ENCODE results near the gene PRDM5.

PRDM5 gene

GRCh38 chr4:120902925-120903324 lies 19.6 kb downstream of the PRDM5 start:
- no peak for DNase-seq

GRCh38 chr4:120901731-120902130 lies 20.8 kb downstream of the PRDM5 start:
- no peak for DNase-seq

- no peak for DNase-seq
These were observed 24.4 kb downstream of the PRDM5 start for GRCh38 chr4:120897981-120898719.

GRCh38 chr4:120895554-120895953 lies 27.0 kb downstream of the PRDM5 start:
- DNase-seq: no peak

- DNase-seq: no peak
These were observed 29.2 kb downstream of the PRDM5 start for GRCh38 chr4:120893314-120893713.

- DNase-seq: no peak
These were observed 36.3 kb downstream of the PRDM5 start for GRCh38 chr4:120886191-120886590.

- DNase-seq: no peak
These were observed 40.7 kb downstream of the PRDM5 start for GRCh38 chr4:120881846-120882245.

GRCh38 chr4:120881351-120881750 lies 41.2 kb downstream of the PRDM5 start:
- DNase-seq: no peak

GRCh38 chr4:120877021-120877420 lies 45.5 kb downstream of the PRDM5 start:
- no peak for DNase-seq

- DNase-seq: no peak
These were observed 47.4 kb downstream of the PRDM5 start for GRCh38 chr4:120874792-120875774.

- no peak for DNase-seq
These were observed 49.0 kb downstream of the PRDM5 start for GRCh38 chr4:120873554-120873953.

GRCh38 chr4:120871173-120871572 lies 51.4 kb downstream of the PRDM5 start:
- no peak for DNase-seq

- no peak for DNase-seq
These were observed 52.2 kb downstream of the PRDM5 start for GRCh38 chr4:120870279-120870673.

GRCh38 chr4:120869613-120870278 lies 52.8 kb downstream of the PRDM5 start:
- DNase-seq: no peak

GRCh38 chr4:120867506-120867905 lies 55.0 kb downstream of the PRDM5 start:
- no peak for DNase-seq

- DNase-seq: no peak
These were observed 56.5 kb downstream of the PRDM5 start for GRCh38 chr4:120865985-120866384.

GRCh38 chr4:120864969-120865368 lies 57.6 kb downstream of the PRDM5 start:
- DNase-seq: no peak

- DNase-seq: no peak
These were observed 60.1 kb downstream of the PRDM5 start for GRCh38 chr4:120862432-120862831.

- no peak for DNase-seq
These were observed 60.7 kb downstream of the PRDM5 start for GRCh38 chr4:120861852-120862251.

- DNase-seq: no peak
These were observed 63.8 kb downstream of the PRDM5 start for GRCh38 chr4:120858776-120859175.

- DNase-seq: no peak
These were observed 65.2 kb downstream of the PRDM5 start for GRCh38 chr4:120857312-120857711.

- DNase-seq: no peak
These were observed 66.2 kb downstream of the PRDM5 start for GRCh38 chr4:120856294-120856693.

GRCh38 chr4:120855307-120856001 lies 67.1 kb downstream of the PRDM5 start:
- DNase-seq: no peak
